Measurements from ENCODE around the gene TUSC2.

DNA sequence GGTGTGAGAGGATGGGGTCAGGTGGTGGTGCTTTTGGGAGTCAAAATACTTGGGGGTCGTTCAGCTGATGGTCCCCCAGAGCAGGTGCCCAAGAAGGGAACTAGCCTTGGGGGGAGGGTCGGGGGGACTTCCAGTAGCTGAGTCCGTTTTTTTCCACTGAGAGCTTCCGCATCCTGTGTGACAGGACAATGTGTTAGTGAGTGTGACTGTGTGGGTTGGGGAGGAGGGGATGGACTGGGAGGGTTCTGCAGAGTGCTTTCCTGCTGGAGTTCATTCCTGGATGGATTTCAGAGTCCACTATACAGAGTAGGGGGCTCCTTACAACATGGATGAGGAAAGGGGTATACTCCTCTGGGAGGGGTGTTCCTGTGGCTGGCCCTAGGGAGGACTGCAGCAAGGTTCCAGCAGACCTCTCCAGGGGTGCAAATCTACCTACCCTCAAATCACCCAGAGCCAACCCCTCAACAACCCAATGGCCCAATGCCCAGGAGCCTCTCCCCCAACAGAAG lies 4.9 kb downstream of the TUSC2 start:
- TF ChIP-seq, protein P1, sequence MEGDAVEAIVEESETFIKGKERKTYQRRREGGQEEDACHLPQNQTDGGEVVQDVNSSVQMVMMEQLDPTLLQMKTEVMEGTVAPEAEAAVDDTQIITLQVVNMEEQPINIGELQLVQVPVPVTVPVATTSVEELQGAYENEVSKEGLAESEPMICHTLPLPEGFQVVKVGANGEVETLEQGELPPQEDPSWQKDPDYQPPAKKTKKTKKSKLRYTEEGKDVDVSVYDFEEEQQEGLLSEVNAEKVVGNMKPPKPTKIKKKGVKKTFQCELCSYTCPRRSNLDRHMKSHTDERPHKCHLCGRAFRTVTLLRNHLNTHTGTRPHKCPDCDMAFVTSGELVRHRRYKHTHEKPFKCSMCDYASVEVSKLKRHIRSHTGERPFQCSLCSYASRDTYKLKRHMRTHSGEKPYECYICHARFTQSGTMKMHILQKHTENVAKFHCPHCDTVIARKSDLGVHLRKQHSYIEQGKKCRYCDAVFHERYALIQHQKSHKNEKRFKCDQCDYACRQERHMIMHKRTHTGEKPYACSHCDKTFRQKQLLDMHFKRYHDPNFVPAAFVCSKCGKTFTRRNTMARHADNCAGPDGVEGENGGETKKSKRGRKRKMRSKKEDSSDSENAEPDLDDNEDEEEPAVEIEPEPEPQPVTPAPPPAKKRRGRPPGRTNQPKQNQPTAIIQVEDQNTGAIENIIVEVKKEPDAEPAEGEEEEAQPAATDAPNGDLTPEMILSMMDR (conservative IDR thresholded peaks at IDR 0.05 in 1 of 2, IDR thresholded peaks at IDR 0.05 in 1 of 2; ENCODE audit: low read depth in 1 of 2, low read length in 2 of 2), result no peak
- TF ChIP-seq EZH2 (IDR thresholded peaks at IDR 0.05; ENCODE audit: low read length, missing control alignments), result no peak
